Activated CD8-positive, alpha-beta T cell treated with anti-CD3 and anti-CD28 coated beads for 36 hours (primary cell): ENCODE data around the gene TFPI2. TPM values are rescaled to one million over a fixed set of nuclear protein-coding genes. Genes with fewer than 3 reads are reported as not detected.

ENCODE experiments used
- ATAC-seq: fragments of 200-7000 bp; cut with Tn5 transposase; one replicate; pipeline ENCODE4 v1.10.0; 2021; ENCODE audit warnings: mild to moderate bottlenecking, moderate library complexity
- CTCF ChIA-PET: fragments of 350-600 bp; sonication (Branson Sonifier 250); formaldehyde crosslinking; loops from one replicate; lab custom pipeline; 2021; ENCODE audit warnings: antibody characterized with exemption; lab: Charles Lee
- POLR2A ChIA-PET: fragments of 350-600 bp; sonication (Branson Sonifier 250); formaldehyde crosslinking; loops from one replicate; lab custom pipeline; 2021; ENCODE audit warnings: antibody characterized with exemption; lab: Charles Lee
- DNase-seq: peaks from one replicate; pipeline ENCODE4 v3.0.0-alpha.2; 2020
- H3K27ac Mint-ChIP-seq: one replicate; pipeline ENCODE4 v1.8.0; 2021; ENCODE audit warnings: mild to moderate bottlenecking, mixed read lengths
- H3K27me3 Mint-ChIP-seq: one replicate; pipeline ENCODE4 v1.8.0; 2021; ENCODE audit warnings: mixed read lengths
- H3K36me3 Mint-ChIP-seq: one replicate; pipeline ENCODE4 v1.8.0; 2021; ENCODE audit warnings: low read depth, mixed read lengths
- H3K4me1 Mint-ChIP-seq: one replicate; pipeline ENCODE4 v1.8.0; 2021; ENCODE audit warnings: low read depth, mixed read lengths
- H3K4me3 Mint-ChIP-seq: one replicate; pipeline ENCODE4 v1.8.0; 2021; ENCODE audit warnings: mild to moderate bottlenecking, moderate library complexity, mixed read lengths
- H3K9me3 Mint-ChIP-seq: one replicate; pipeline ENCODE4 v1.8.0; 2021; ENCODE audit warnings: mixed read lengths
- intact Hi-C: fragments of 100-400 bp; cut with micrococcal nuclease; formaldehyde crosslinking; loops from one replicate; pipeline ENCODE4 v1.10.0; 2022
- total RNA-seq, 2 experiments: library from RNA; stranded (reverse); gene quantifications; one replicate each; pipeline ENCODE4 v1.2.3, GENCODE V29; 2021
- TF ChIP-seq, protein P1 (sequence below): fragments of 200-600 bp; IDR thresholded peaks from one replicate; pipeline ENCODE4 v1.8.0; 2022; ENCODE audit warnings: antibody characterized with exemption, mild to moderate bottlenecking

Gene TFPI2, protein sequence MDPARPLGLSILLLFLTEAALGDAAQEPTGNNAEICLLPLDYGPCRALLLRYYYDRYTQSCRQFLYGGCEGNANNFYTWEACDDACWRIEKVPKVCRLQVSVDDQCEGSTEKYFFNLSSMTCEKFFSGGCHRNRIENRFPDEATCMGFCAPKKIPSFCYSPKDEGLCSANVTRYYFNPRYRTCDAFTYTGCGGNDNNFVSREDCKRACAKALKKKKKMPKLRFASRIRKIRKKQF
- total RNA-seq = not detected

- CTCF ChIA-PET = no interaction called here
- Mint-ChIP-seq H3K9me3 (no peaks in the 10 kb centered on the region), H3K27me3 (peaks cover 38% of the 10 kb centered on the region), H3K36me3 (no peaks in the 10 kb centered on the region), H3K27ac (no peak within 1 kb of the TSS), H3K4me3 (peak within 1 kb of the TSS; percentile 55), H3K4me1 (peaks cover 11% of the 10 kb centered on the region)
- peak; percentile 84 for ATAC-seq
- peak; percentile 59 for DNase-seq
- TF ChIP-seq, protein P1, sequence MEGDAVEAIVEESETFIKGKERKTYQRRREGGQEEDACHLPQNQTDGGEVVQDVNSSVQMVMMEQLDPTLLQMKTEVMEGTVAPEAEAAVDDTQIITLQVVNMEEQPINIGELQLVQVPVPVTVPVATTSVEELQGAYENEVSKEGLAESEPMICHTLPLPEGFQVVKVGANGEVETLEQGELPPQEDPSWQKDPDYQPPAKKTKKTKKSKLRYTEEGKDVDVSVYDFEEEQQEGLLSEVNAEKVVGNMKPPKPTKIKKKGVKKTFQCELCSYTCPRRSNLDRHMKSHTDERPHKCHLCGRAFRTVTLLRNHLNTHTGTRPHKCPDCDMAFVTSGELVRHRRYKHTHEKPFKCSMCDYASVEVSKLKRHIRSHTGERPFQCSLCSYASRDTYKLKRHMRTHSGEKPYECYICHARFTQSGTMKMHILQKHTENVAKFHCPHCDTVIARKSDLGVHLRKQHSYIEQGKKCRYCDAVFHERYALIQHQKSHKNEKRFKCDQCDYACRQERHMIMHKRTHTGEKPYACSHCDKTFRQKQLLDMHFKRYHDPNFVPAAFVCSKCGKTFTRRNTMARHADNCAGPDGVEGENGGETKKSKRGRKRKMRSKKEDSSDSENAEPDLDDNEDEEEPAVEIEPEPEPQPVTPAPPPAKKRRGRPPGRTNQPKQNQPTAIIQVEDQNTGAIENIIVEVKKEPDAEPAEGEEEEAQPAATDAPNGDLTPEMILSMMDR = no peak
- intact Hi-C loops = loop anchor here (10.0 kb wide), 1 partner anchor 504 kb away; the partner anchor contains the start of gene COL1A2
- POLR2A ChIA-PET = no interaction called here
Observed at GRCh38 chr7:93890464-93891068, at the start of gene TFPI2. Gene TFPI2, minus strand, starts transcription at chr7:93890753. Its CDS starts 75 bp downstream, at chr7:93890678.

GRCh38 chr7:93938293-93938692 lies 47.7 kb upstream of the TFPI2 start:
- Mint-ChIP-seq H3K9me3 (no peaks in the 10 kb centered on the region), H3K4me1 (no peaks in the 10 kb centered on the region), H3K27ac (no peak overlapping the region), H3K4me3 (no peak overlapping the region), H3K36me3 (no peaks in the 10 kb centered on the region), H3K27me3 (peaks cover 16% of the 10 kb centered on the region)
- ATAC-seq (no peak), DNase-seq (no peak)
- POLR2A ChIA-PET = no interaction called here
- CTCF ChIA-PET = no interaction called here
- intact Hi-C loops = no loop called here
- TF ChIP-seq, protein P1 = no peak

DNA sequence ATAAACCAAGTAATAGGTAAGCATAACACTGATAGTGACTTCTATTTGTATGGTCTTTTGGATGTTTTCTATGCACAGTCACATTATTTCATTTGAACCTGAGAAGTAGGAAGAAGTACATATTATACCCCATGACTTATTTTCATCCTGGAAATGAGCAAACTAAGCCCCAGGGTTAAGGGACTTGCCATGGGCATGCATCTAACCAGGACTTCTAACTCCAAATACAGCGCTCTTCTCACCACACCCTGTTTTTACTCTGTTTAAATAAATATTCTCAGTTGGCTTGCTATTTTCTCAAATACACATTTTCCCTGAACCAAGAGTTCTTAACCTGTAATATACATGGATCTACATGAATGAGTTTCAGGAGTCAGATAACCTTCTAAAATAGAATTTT lies 47.3 kb upstream of the TFPI2 start:
- Mint-ChIP-seq H3K36me3 (no peaks in the 10 kb centered on the region), H3K4me3 (no peak overlapping the region), H3K4me1 (no peaks in the 10 kb centered on the region), H3K27me3 (peaks cover 14% of the 10 kb centered on the region), H3K27ac (no peak overlapping the region), H3K9me3 (no peaks in the 10 kb centered on the region)
- ChIA-PET CTCF (no interaction called here), POLR2A (no interaction called here)
- intact Hi-C loops = no loop called here
- ATAC-seq (no peak), DNase-seq (no peak)
- TF ChIP-seq, protein P1 = no peak

- ATAC-seq (no peak), DNase-seq (no peak)
- Mint-ChIP-seq H3K27ac (no peak overlapping the region), H3K9me3 (no peaks in the 10 kb centered on the region), H3K36me3 (no peaks in the 10 kb centered on the region), H3K27me3 (peaks cover 12% of the 10 kb centered on the region), H3K4me3 (no peak overlapping the region), H3K4me1 (no peaks in the 10 kb centered on the region)
- TF ChIP-seq, protein P1 = no peak
- ChIA-PET CTCF (no interaction called here), POLR2A (no interaction called here)
- intact Hi-C loops = no loop called here
Observed at GRCh38 chr7:93935102-93935501, 44.5 kb upstream of the TFPI2 start.

DNA sequence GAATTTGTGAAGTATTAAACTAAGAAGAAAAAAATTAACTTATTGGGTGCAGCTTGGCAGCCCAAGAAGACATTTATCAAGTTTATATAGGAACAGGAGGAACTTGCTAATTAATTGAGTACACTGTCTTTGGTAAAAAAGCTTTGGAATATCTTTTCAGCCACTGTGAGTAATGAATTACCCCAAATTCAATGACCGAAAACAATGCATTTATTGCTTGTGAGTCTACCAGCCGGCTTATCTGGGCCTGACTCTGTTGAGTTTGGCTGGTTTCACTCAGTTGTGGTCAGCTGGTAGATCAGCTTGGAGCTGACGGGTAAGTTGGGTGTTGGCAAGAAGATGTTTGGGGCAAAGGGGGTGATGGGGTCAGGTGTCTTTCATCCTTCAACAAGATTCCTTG lies 42.6 kb upstream of the TFPI2 start:
- H3K27ac Mint-ChIP-seq = no peak overlapping the region
- POLR2A ChIA-PET = no interaction called here

More for the DNA sequence above, 42.6 kb upstream of the TFPI2 start:
- TF ChIP-seq, protein P1 = no peak
- DNase-seq (no peak), ATAC-seq (no peak)
- CTCF ChIA-PET = no interaction called here
- peaks cover 17% of the 10 kb centered on the region for H3K27me3 Mint-ChIP-seq
- no peaks in the 10 kb centered on the region for H3K36me3 Mint-ChIP-seq
- intact Hi-C loops = no loop called here
- H3K4me1 Mint-ChIP-seq = no peaks in the 10 kb centered on the region
- no peak overlapping the region for H3K4me3 Mint-ChIP-seq
- no peaks in the 10 kb centered on the region for H3K9me3 Mint-ChIP-seq
